Activated CD4-positive, alpha-beta T cell treated with anti-CD3 and anti-CD28 coated beads, Interleukin-2, Interleukin-4, amounts not matched to agents 100 ng/mL and 50 ng/mL, durations not matched to agents 16 hours and 8 hours (primary cell): ENCODE measurements around the gene MAN2A2.
"Not testable (repeated sequence)": the region's sequence is repeated elsewhere in the genome, so short reads cannot be mapped to it uniquely, and the experiment has no call there.

Experiments
- DNase-seq: peaks from one replicate; pipeline ENCODE4 v3.0.0-alpha.2; 2020; ENCODE audit warnings: low spot score

MAN2A2 gene

GRCh38 chr15:90884719-90885431, 18.2 kb upstream of the MAN2A2 start:
- DNase-seq: no peak

DNA sequence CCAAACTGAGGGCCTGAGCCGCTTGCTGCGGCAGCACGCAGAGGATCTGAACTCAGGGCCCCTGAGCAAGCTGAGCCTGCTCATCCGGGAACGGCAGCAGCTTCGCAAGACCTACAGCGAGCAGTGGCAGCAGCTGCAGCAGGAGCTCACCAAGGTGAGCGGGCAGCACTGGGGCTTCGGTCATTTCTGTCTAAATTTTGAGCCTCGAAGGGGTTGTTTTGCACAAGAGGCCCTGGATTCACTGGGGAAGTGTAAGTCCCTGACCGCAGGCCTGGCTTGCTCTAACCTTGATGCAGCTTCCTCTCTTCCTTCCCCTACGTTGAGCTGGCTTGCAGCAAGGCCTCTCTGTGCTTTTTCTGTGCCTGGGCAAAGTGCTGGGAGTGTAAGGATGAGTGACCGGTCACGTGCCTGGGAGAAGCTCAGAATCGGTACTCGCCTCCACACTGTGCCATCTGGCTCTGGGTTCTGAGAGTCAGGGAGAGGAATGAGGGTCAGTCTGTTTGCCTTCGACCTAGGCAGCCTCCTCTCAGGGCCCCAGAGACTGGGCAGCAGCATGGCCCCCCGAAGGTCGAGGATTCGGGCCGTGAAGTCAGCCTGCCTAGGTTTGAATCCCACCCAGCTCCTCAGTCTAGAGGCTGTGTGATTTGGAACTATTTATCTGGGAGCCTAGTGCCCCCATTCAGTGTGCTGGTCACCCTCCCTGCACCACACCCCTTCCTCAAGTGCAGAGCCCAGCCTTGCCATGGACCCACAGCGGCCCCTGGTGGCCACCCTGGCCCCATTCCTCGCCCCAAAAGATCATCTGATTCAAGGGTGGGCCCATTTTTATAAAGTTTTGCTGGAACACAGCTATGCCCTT, 17.4 kb upstream of the MAN2A2 start:
- peak; percentile 85 for DNase-seq

DNA sequence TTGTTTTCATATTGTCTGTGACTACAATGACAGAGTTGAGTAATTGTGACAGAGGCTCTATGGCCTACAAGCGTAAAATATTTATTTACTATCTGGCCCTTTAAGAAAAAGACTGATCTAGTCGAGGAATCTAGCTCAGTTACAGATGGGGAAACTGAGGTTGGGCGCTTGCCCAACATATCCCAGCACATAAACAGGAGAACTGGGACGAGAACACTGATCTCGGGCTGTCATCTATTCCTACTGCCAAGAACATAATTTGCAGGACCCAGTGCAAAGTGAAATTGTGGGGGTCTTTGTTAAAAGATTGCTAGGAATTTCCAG, 16.8 kb upstream of the MAN2A2 start:
- DNase-seq: no peak

GRCh38 chr15:90887037-90887481, 16.0 kb upstream of the MAN2A2 start:
- DNase-seq: no peak

DNA sequence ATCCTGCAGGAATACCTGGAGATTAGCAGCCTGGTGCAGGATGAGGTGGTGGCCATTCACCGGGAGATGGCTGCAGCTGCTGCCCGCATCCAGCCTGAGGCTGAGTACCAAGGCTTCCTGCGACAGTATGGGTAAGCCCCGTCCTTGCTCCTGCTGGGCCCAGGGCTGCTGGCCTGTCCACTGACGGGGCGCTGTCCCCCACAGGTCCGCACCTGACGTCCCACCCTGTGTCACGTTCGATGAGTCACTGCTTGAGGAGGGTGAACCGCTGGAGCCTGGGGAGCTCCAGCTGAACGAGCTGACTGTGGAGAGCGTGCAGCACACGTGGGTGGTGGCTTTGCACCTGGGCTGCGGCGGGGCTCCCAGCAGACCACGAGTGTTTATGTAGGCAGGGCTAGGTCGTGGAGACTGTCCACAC, 13.8 kb upstream of the MAN2A2 start:
- no peak for DNase-seq

GRCh38 chr15:90889736-90890456, 13.2 kb upstream of the MAN2A2 start:
- DNase-seq: no peak

DNA sequence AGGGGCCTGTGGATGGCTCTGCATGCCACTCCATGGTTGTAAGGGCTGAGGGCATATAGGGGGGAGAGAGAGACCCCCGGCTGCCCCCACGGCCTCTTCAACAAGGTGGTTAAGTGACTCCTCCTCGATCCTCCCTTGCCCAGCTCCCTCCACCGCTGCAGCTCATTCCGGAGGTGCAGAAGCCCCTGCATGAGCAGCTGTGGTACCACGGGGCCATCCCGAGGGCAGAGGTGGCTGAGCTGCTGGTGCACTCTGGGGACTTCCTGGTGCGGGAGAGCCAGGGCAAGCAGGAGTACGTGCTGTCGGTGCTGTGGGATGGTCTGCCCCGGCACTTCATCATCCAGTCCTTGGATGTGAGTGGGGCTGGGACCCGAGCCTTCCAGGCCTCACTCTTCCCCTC, 12.3 kb upstream of the MAN2A2 start:
- no peak for DNase-seq

- DNase-seq: no peak
Observed at GRCh38 chr15:90891346-90891949, 11.7 kb upstream of the MAN2A2 start.

DNA sequence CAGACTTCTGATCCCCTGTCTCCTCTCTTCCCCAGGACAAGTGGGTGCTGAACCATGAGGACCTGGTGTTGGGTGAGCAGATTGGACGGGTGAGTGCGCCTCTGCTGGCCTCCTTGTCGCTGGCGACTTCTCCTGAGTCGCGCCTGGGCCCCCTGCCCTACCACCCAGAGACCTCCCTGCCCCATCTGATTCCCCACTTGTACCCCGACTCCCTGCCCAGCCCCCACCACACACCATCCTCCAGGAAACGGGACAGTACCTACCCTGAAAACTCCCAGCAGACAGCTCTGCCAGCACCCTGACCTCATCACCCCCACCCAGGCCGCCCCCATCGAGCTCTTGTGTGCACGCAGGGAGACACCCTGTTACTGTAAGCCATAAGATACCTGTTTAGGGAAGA, 11.1 kb upstream of the MAN2A2 start:
- no peak for DNase-seq

DNA sequence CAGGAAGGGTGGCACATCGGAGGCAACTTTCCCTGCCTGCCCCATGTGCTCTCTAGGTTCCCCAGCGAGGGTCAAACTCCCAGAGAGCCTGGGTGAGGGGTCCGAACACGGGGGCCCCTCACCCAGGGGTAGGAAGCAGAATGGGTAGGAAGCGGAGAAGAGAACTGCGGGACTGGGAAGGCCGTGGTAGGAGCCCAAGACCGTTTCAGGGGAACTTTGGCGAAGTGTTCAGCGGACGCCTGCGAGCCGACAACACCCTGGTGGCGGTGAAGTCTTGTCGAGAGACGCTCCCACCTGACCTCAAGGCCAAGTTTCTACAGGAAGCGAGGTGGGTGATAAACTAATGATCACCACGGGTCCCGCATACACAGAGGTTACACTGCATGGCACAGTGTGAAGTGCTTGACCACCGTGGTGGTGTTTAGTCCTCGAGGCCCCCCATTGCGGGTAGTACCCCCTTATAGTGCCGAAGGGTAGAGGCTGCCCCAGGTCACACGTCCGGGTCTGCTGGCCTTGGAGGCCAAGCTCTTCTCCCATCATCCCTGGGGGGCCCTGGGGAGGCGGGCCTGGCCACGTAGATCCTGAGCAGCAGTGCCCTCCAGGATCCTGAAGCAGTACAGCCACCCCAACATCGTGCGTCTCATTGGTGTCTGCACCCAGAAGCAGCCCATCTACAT, 10.5 kb upstream of the MAN2A2 start:
- no peak for DNase-seq

DNA sequence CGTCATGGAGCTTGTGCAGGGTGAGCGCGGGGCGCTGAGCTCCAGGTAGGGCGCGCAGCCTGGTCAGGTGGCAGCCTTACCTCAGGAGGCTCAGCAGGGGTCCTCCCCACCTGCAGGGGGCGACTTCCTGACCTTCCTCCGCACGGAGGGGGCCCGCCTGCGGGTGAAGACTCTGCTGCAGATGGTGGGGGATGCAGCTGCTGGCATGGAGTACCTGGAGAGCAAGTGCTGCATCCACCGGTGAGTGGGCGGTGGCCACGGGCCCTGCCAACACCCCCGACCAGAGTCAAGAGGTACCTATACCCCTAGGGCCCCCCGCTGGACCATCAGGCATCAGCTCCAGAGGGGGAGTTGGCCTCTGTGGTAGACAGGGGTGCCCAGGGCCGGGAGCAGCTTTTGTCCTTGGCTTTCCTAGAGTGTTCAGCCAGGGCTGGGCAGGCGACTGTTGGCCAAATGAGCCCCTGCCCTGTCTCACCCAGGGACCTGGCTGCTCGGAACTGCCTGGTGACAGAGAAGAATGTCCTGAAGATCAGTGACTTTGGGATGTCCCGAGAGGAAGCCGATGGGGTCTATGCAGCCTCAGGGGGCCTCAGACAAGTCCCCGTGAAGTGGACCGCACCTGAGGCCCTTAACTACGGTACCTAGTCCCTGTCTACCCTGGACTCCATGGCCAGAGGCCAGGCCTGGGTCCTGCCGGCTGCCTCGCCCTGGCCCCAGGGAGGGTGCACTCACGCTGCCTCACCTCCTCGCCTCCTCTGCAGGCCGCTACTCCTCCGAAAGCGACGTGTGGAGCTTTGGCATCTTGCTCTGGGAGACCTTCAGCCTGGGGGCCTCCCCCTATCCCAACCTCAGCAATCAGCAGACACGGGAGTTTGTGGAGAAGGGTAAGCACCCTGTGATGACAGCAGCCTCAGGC, 9.7 kb upstream of the MAN2A2 start:
- no peak for DNase-seq

DNA sequence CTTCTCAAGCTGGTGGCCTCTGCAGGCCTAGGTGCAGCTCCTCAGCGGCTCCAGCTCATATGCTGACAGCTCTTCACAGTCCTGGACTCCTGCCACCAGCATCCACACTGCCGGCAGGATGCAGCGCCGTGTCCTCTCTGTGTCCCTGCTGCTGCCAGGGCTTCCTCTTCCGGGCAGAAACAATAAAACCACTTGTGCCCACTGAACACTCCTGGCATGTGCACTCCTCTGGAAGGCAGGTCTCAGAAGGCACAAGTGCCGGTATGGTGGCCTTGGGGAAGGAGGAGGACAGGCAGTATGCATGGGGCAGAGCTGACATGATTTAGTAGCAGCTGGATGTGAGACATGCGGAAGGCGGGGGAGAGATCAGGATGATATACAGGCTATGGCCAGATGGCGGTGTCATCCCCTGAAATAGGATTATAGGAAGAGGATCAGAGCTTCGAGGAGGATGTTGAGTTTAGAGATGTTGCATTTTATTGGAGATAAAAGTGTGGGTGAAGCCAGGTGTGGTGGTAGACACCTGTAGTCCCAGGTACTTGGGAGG, 7.5 kb upstream of the MAN2A2 start:
- DNase-seq: no peak

- DNase-seq: not testable (repeated sequence)
Observed at GRCh38 chr15:90897131-90897655, 5.9 kb upstream of the MAN2A2 start.

- no peak for DNase-seq
Observed at GRCh38 chr15:90901175-90902039, 1.7 kb upstream of the MAN2A2 start.

- peak; percentile 78 for DNase-seq
Observed at GRCh38 chr15:90902040-90902839, 862 bp upstream of the MAN2A2 start.

- no peak for DNase-seq
Observed at GRCh38 chr15:90903733-90904536, 833 bp downstream of the MAN2A2 start.

- DNase-seq: no peak
Observed at GRCh38 chr15:90904746-90905145, 1.6 kb downstream of the MAN2A2 start.
